ENCODE results near the gene TUBA4A. TPM values are rescaled to one million over a fixed set of nuclear protein-coding genes. Genes with fewer than 3 reads are reported as not detected.
A peak's percentile ranks its signal among the peaks of the same experiment; 100 is the strongest.

TUBA4A gene
- total and polyA plus RNA-seq, 9 donors: 7.9 to 53.6 (median 16.5) TPM

- H3K4me1 ChIP-seq (ENCODE audit: insufficient read depth): peaks cover 8% of the 10 kb centered on the region
- H3K36me3 ChIP-seq: no peaks in the 10 kb centered on the region
- DNase-seq: no peak
- 28 to 34% (median 31%) methylated on average over 7 of the region's 7 CpGs for WGBS, 3 donors
- TF ChIP-seq CTCF (IDR thresholded peaks at IDR 0.05) (no peak), EP300 (IDR thresholded peaks at IDR 0.05) (no peak), POLR2A (IDR thresholded peaks at IDR 0.05) (no peak)
- H3K27ac ChIP-seq: peak overlapping the region; percentile 34 to 94
- intact Hi-C loops (cut with DNase I): loop anchor here in 1 of 4 donors (5.0 kb wide), 1 partner anchor 51 kb away; the partner anchor contains the start of genes CNPPD1 and RETREG2
- peak overlapping the region; percentile 68 for H3K4me3 ChIP-seq
- H3K27me3 ChIP-seq: no peaks in the 10 kb centered on the region
- no peaks in the 10 kb centered on the region for H3K9me3 ChIP-seq
Measured at GRCh38 chr2:219228041-219228910, 25.4 kb downstream of the TUBA4A start.

- H3K27ac ChIP-seq: no peak overlapping the region
- no peaks in the 10 kb centered on the region for H3K9me3 ChIP-seq
- no peak overlapping the region for H3K4me3 ChIP-seq
- H3K36me3 ChIP-seq: no peaks in the 10 kb centered on the region
- TF ChIP-seq POLR2A (IDR thresholded peaks at IDR 0.05): no peak
- no peak for TF ChIP-seq CTCF (IDR thresholded peaks at IDR 0.05)
- TF ChIP-seq EP300 (IDR thresholded peaks at IDR 0.05): no peak
- intact Hi-C loops (cut with DNase I): loop anchor here in 1 of 4 donors (5.0 kb wide), 1 partner anchor 48 kb away; the partner anchor contains the start of genes CNPPD1 and RETREG2
- H3K27me3 ChIP-seq: no peaks in the 10 kb centered on the region
- DNase-seq: no peak
- 80 to 92% (median 82%) methylated on average over 3 of the region's 3 CpGs for WGBS, 3 donors
- H3K4me1 ChIP-seq (ENCODE audit: insufficient read depth): peaks cover 8% of the 10 kb centered on the region
Measured at GRCh38 chr2:219225350-219225749, 28.4 kb downstream of the TUBA4A start.

GRCh38 chr2:219223831-219224610, 29.7 kb downstream of the TUBA4A start:
- intact Hi-C loops (cut with DNase I): no loop called here
- no peak for DNase-seq
- TF ChIP-seq CTCF (IDR thresholded peaks at IDR 0.05): no peak
- Histone ChIP-seq H3K27ac (no peak overlapping the region), H3K36me3 (no peaks in the 10 kb centered on the region), H3K4me3 (no peak overlapping the region), H3K9me3 (no peaks in the 10 kb centered on the region), H3K27me3 (no peaks in the 10 kb centered on the region), H3K4me1 (ENCODE audit: insufficient read depth) (peaks cover 10% of the 10 kb centered on the region)
- WGBS, 3 donors: 88 to 91% (median 90%) methylated on average over 30 to 31 of the region's 31 CpGs

- Histone ChIP-seq H3K27ac (no peak overlapping the region), H3K4me3 (no peak overlapping the region), H3K27me3 (no peaks in the 10 kb centered on the region), H3K36me3 (no peaks in the 10 kb centered on the region), H3K9me3 (no peaks in the 10 kb centered on the region), H3K4me1 (ENCODE audit: insufficient read depth) (peaks cover 2% of the 10 kb centered on the region)
- no peak for TF ChIP-seq CTCF (IDR thresholded peaks at IDR 0.05)
- TF ChIP-seq POLR2A (IDR thresholded peaks at IDR 0.05): no peak
- TF ChIP-seq EP300 (IDR thresholded peaks at IDR 0.05): no peak
- 88 to 92% (median 88%) methylated on average over 16 of the region's 16 CpGs for WGBS, 3 donors
- DNase-seq: no peak
- intact Hi-C loops (cut with DNase I): no loop called here
Measured at GRCh38 chr2:219221957-219222518, 31.7 kb downstream of the TUBA4A start.
